ENCODE measurements around the gene SYNDIG1. TPM values are rescaled to one million over a fixed set of nuclear protein-coding genes. Genes with fewer than 3 reads are reported as not detected.
"Not testable (repeated sequence)": the region's sequence is repeated elsewhere in the genome, so short reads cannot be mapped to it uniquely, and the experiment has no call there.

Gene SYNDIG1
- total RNA-seq, 1 donor from 2014 or later: 0.49 TPM

- H3K9me3 Mint-ChIP-seq: no peaks in the 10 kb centered on the region
- TF ChIP-seq CTCF (conservative IDR thresholded peaks at IDR 0.05): no peak
- H3K27ac Mint-ChIP-seq (ENCODE audit: unreplicated experiment): no peak overlapping the region
- peaks cover 3% of the 10 kb centered on the region for H3K27me3 Mint-ChIP-seq (ENCODE audit: low read depth)
- H3K4me3 Mint-ChIP-seq: no peak overlapping the region
- DNase-seq (ENCODE audit: low read depth, low spot score): no peak
- no peaks in the 10 kb centered on the region for H3K4me1 Mint-ChIP-seq
- no peaks in the 10 kb centered on the region for H3K36me3 Mint-ChIP-seq (ENCODE audit: low read depth)
Measured at GRCh38 chr20:24619212-24619611, 149.8 kb downstream of the SYNDIG1 start.

DNA sequence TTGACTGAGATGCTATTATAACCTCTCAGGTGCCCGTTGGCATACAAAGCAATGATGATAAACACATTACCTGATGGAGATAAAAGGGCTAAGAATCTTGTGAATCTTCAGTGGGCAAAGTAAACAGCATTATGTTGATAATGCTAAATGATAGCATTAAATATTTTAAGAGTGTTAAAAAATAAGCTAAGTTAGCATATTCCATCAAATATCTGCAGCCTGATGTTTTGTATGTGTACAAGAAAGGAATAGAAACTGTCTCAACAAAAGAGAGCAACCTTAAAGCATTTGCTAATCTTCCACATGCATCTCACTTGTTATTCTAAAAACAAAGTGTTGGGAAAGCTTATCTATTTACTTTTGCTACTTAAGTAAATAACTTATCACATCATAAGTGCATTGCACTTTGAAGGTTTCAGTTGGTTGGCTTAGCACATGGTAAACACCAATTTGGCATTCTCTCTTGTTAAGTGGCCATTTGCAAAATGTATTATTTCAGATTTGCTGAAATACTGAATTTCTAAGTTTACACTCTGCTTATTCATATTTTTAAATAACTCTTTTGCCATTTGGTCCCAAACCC, 151.6 kb downstream of the SYNDIG1 start:
- Mint-ChIP-seq H3K27me3 (ENCODE audit: low read depth) (peaks cover 3% of the 10 kb centered on the region), H3K4me3 (no peak overlapping the region), H3K27ac (ENCODE audit: unreplicated experiment) (no peak overlapping the region), H3K36me3 (ENCODE audit: low read depth) (no peaks in the 10 kb centered on the region), H3K4me1 (peaks cover 4% of the 10 kb centered on the region), H3K9me3 (peaks cover 2% of the 10 kb centered on the region)
- DNase-seq (ENCODE audit: low read depth, low spot score): no peak
- no peak for TF ChIP-seq CTCF (conservative IDR thresholded peaks at IDR 0.05)

DNA sequence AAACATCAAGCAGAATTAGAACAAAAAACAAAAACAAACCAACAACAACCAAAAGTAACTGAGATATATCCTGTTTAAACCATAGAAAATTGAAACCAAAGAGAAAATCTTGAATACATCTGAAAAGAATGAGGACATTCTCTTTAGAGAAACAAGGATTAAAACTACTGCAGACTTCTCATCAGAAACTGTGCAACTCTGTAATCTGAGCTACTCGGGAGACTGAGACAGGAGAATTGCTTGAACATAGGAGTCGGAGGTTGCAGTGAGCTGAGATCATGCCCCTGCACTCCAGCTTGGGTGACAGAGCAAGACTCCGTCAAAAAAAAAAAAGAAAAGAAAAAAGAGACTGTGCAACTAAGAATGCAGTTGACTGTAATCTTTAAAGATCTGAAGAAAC, 153.4 kb downstream of the SYNDIG1 start:
- no peaks in the 10 kb centered on the region for H3K36me3 Mint-ChIP-seq (ENCODE audit: low read depth)
- peaks cover 3% of the 10 kb centered on the region for H3K27me3 Mint-ChIP-seq (ENCODE audit: low read depth)
- H3K9me3 Mint-ChIP-seq: peaks cover 2% of the 10 kb centered on the region
- TF ChIP-seq CTCF (conservative IDR thresholded peaks at IDR 0.05): no peak
- H3K4me3 Mint-ChIP-seq: no peak overlapping the region
- H3K27ac Mint-ChIP-seq (ENCODE audit: unreplicated experiment): no peak overlapping the region
- DNase-seq (ENCODE audit: low read depth, low spot score): no peak
- peaks cover 8% of the 10 kb centered on the region for H3K4me1 Mint-ChIP-seq

GRCh38 chr20:24626141-24626540, 156.7 kb downstream of the SYNDIG1 start:
- not testable (repeated sequence) for DNase-seq (ENCODE audit: low read depth, low spot score); H3K9me3 Mint-ChIP-seq; H3K4me1 Mint-ChIP-seq; H3K27me3 Mint-ChIP-seq (ENCODE audit: low read depth); H3K27ac Mint-ChIP-seq (ENCODE audit: unreplicated experiment); H3K36me3 Mint-ChIP-seq (ENCODE audit: low read depth); H3K4me3 Mint-ChIP-seq

GRCh38 chr20:24627291-24627690, 157.9 kb downstream of the SYNDIG1 start:
- no peak for TF ChIP-seq CTCF (conservative IDR thresholded peaks at IDR 0.05)

DNA sequence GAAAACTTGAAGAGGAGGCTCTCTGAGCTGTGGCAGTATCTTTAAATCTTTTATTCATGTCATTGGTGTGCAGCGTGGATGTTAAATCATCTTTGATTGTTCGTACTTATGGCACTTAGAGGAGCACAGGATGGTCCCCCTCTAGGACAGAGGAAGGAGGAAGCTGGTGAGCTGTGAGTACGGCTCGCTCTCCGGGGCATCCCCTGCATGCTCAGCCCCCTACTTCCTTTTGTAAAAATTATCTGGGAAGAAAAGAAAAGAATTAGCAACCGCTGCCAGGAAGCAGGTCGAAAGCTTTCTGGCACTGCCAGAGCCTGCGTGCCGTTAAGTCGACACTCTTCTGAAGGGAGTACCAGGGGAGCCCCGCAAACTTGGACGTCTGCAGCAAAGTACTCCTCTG, 158.5 kb downstream of the SYNDIG1 start:
- no peak overlapping the region for H3K4me3 Mint-ChIP-seq
- peaks cover 11% of the 10 kb centered on the region for H3K4me1 Mint-ChIP-seq
- H3K9me3 Mint-ChIP-seq: peaks cover 2% of the 10 kb centered on the region
- no peak for DNase-seq (ENCODE audit: low read depth, low spot score)
- no peaks in the 10 kb centered on the region for H3K36me3 Mint-ChIP-seq (ENCODE audit: low read depth)
- no peaks in the 10 kb centered on the region for H3K27me3 Mint-ChIP-seq (ENCODE audit: low read depth)
- no peak overlapping the region for H3K27ac Mint-ChIP-seq (ENCODE audit: unreplicated experiment)
- no peak for TF ChIP-seq CTCF (conservative IDR thresholded peaks at IDR 0.05)

More at GRCh38 chr20:24627291-24627690, 157.9 kb downstream of the SYNDIG1 start:
- Mint-ChIP-seq H3K9me3 (peaks cover 2% of the 10 kb centered on the region), H3K27ac (ENCODE audit: unreplicated experiment) (no peak overlapping the region), H3K36me3 (ENCODE audit: low read depth) (no peaks in the 10 kb centered on the region), H3K4me1 (peaks cover 8% of the 10 kb centered on the region), H3K27me3 (ENCODE audit: low read depth) (no peaks in the 10 kb centered on the region), H3K4me3 (no peak overlapping the region)
- no peak for DNase-seq (ENCODE audit: low read depth, low spot score)
